ENCODE data around the gene PDCD11. TPM values are rescaled to one million over a fixed set of nuclear protein-coding genes. Genes with fewer than 3 reads are reported as not detected.

The PDCD11 gene
- total and polyA plus RNA-seq, 4 donors = 8.3 to 20.9 (median 9.8) TPM

DNA sequence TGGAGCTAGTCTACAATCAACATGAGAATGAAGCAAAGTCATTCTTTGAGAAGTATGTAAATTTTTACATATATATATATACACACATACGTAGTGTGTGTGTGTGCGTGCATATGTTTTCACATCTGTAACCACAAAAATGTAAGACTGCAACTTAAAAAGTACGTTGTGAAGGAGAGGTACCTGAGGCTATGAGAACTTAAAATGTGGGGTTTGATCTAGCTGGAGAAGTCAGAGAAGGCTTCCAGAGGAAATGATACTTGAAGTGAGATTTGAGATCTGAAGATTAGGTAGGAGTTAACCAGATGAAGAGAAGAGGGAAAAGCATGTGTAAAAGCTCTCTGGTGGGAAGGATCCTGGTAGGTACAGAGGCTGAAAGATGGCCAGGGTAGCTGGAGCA, 22.9 kb upstream of the PDCD11 start:
- no peak overlapping the region for H3K9ac ChIP-seq (ENCODE audit: low read depth in 1 of 2, low read length in 2 of 2)
- H3K36me3 ChIP-seq (ENCODE audit: control insufficient read depth in 4 of 4, insufficient read depth in 3 of 4, low read depth in 1 of 4, low read length in 3 of 4) = peaks cover 4 to 20% (median 11%) of the 10 kb centered on the region in 4 donors
- no peak for DNase-seq (ENCODE audit: low spot score)
- no peak overlapping the region for H3K4me3 ChIP-seq (ENCODE audit: low read depth in 1 of 3, low read length in 3 of 3)
- H3K4me1 ChIP-seq (ENCODE audit: control insufficient read depth in 4 of 4, insufficient read depth in 4 of 4, low read length in 3 of 4) = peaks cover 2 to 8% (median 6%) of the 10 kb centered on the region in 4 donors
- no peak overlapping the region for H3K27ac ChIP-seq (ENCODE audit: low read depth in 1 of 2, low read length in 2 of 2)
- H3K27me3 ChIP-seq (ENCODE audit: control insufficient read depth in 4 of 4, insufficient read depth in 4 of 4, low read length in 3 of 4) = no peaks in the 10 kb centered on the region
- H3K9me3 ChIP-seq (ENCODE audit: control insufficient read depth in 4 of 4, low read length in 3 of 4) = no peaks in the 10 kb centered on the region
- WGBS = 93% methylated on average over 3 of the region's 3 CpGs
- TF ChIP-seq FOXA2 (IDR thresholded peaks at IDR 0.05) = no peak
- TF ChIP-seq YY1 (IDR thresholded peaks at IDR 0.05) = no peak
- TF ChIP-seq FOXA1 (IDR thresholded peaks at IDR 0.05) = no peak
- no peak for TF ChIP-seq NR2F2 (IDR thresholded peaks at IDR 0.05)
- TF ChIP-seq HNF4A (conservative IDR thresholded peaks at IDR 0.05) = no peak
- TF ChIP-seq, protein P1, sequence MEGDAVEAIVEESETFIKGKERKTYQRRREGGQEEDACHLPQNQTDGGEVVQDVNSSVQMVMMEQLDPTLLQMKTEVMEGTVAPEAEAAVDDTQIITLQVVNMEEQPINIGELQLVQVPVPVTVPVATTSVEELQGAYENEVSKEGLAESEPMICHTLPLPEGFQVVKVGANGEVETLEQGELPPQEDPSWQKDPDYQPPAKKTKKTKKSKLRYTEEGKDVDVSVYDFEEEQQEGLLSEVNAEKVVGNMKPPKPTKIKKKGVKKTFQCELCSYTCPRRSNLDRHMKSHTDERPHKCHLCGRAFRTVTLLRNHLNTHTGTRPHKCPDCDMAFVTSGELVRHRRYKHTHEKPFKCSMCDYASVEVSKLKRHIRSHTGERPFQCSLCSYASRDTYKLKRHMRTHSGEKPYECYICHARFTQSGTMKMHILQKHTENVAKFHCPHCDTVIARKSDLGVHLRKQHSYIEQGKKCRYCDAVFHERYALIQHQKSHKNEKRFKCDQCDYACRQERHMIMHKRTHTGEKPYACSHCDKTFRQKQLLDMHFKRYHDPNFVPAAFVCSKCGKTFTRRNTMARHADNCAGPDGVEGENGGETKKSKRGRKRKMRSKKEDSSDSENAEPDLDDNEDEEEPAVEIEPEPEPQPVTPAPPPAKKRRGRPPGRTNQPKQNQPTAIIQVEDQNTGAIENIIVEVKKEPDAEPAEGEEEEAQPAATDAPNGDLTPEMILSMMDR (IDR thresholded peaks at IDR 0.05; ENCODE audit: low read depth, low read length, missing input control) = no peak
- TF ChIP-seq EGR1 (IDR thresholded peaks at IDR 0.05; ENCODE audit: low read depth in 2 of 2) = no peak
- TF ChIP-seq, protein P2, sequence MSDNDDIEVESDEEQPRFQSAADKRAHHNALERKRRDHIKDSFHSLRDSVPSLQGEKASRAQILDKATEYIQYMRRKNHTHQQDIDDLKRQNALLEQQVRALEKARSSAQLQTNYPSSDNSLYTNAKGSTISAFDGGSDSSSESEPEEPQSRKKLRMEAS (IDR thresholded peaks at IDR 0.05) = no peak
- TF ChIP-seq SP1 (IDR thresholded peaks at IDR 0.05) = no peak
- TF ChIP-seq, protein P3, sequence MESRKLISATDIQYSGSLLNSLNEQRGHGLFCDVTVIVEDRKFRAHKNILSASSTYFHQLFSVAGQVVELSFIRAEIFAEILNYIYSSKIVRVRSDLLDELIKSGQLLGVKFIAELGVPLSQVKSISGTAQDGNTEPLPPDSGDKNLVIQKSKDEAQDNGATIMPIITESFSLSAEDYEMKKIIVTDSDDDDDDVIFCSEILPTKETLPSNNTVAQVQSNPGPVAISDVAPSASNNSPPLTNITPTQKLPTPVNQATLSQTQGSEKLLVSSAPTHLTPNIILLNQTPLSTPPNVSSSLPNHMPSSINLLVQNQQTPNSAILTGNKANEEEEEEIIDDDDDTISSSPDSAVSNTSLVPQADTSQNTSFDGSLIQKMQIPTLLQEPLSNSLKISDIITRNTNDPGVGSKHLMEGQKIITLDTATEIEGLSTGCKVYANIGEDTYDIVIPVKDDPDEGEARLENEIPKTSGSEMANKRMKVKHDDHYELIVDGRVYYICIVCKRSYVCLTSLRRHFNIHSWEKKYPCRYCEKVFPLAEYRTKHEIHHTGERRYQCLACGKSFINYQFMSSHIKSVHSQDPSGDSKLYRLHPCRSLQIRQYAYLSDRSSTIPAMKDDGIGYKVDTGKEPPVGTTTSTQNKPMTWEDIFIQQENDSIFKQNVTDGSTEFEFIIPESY (IDR thresholded peaks at IDR 0.05) = no peak
- no peak for TF ChIP-seq GABPA (IDR thresholded peaks at IDR 0.05 in 1 of 2, conservative IDR thresholded peaks at IDR 0.05 in 1 of 2)
- TF ChIP-seq, protein P4, sequence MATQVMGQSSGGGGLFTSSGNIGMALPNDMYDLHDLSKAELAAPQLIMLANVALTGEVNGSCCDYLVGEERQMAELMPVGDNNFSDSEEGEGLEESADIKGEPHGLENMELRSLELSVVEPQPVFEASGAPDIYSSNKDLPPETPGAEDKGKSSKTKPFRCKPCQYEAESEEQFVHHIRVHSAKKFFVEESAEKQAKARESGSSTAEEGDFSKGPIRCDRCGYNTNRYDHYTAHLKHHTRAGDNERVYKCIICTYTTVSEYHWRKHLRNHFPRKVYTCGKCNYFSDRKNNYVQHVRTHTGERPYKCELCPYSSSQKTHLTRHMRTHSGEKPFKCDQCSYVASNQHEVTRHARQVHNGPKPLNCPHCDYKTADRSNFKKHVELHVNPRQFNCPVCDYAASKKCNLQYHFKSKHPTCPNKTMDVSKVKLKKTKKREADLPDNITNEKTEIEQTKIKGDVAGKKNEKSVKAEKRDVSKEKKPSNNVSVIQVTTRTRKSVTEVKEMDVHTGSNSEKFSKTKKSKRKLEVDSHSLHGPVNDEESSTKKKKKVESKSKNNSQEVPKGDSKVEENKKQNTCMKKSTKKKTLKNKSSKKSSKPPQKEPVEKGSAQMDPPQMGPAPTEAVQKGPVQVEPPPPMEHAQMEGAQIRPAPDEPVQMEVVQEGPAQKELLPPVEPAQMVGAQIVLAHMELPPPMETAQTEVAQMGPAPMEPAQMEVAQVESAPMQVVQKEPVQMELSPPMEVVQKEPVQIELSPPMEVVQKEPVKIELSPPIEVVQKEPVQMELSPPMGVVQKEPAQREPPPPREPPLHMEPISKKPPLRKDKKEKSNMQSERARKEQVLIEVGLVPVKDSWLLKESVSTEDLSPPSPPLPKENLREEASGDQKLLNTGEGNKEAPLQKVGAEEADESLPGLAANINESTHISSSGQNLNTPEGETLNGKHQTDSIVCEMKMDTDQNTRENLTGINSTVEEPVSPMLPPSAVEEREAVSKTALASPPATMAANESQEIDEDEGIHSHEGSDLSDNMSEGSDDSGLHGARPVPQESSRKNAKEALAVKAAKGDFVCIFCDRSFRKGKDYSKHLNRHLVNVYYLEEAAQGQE (IDR thresholded peaks at IDR 0.05) = no peak
- TF ChIP-seq RXRA (IDR thresholded peaks at IDR 0.05) = no peak
- TF ChIP-seq JUND (IDR thresholded peaks at IDR 0.05) = no peak
- TF ChIP-seq, protein P5, sequence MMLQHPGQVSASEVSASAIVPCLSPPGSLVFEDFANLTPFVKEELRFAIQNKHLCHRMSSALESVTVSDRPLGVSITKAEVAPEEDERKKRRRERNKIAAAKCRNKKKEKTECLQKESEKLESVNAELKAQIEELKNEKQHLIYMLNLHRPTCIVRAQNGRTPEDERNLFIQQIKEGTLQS (IDR thresholded peaks at IDR 0.05) = no peak
- no peak for TF ChIP-seq TAF1 (conservative IDR thresholded peaks at IDR 0.05)

DNA sequence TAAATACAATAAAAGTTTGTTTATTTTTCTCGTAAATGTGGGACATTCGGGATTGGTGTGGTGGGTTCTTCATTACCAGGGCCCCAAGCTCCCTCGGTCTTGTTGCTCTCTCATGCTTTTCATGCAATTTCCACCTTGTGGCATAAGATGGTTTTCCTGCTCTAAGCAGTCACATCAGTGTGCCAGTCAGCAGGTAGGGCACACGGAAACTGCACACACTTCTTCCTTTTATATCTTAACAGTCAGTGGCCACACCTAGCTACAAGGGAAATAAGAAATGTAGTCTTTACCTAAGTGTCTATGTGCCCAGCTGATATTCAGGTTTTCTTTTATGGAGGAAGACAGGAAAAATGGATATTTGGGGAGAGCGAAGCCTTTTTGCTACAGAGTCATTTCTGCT, 22.2 kb upstream of the PDCD11 start:
- DNase-seq (ENCODE audit: low spot score) = no peak
- Histone ChIP-seq H3K27ac (ENCODE audit: low read depth in 1 of 2, low read length in 2 of 2) (no peak overlapping the region), H3K9me3 (ENCODE audit: control insufficient read depth in 4 of 4, low read length in 3 of 4) (no peaks in the 10 kb centered on the region), H3K4me1 (ENCODE audit: control insufficient read depth in 4 of 4, insufficient read depth in 4 of 4, low read length in 3 of 4) (peaks cover 0 to 3% (median under 1%) of the 10 kb centered on the region in 4 donors), H3K27me3 (ENCODE audit: control insufficient read depth in 4 of 4, insufficient read depth in 4 of 4, low read length in 3 of 4) (no peaks in the 10 kb centered on the region), H3K36me3 (ENCODE audit: control insufficient read depth in 4 of 4, insufficient read depth in 3 of 4, low read depth in 1 of 4, low read length in 3 of 4) (peaks cover 6 to 24% (median 13%) of the 10 kb centered on the region in 4 donors), H3K9ac (ENCODE audit: low read depth in 1 of 2, low read length in 2 of 2) (no peak overlapping the region), H3K4me3 (ENCODE audit: low read depth in 1 of 3, low read length in 3 of 3) (no peak overlapping the region)
- WGBS = 93% methylated on average over 5 of the region's 5 CpGs
- no peak for TF ChIP-seq RXRA (IDR thresholded peaks at IDR 0.05)
- TF ChIP-seq SP1 (IDR thresholded peaks at IDR 0.05) = no peak
- TF ChIP-seq FOXA1 (IDR thresholded peaks at IDR 0.05) = no peak
- no peak for TF ChIP-seq YY1 (IDR thresholded peaks at IDR 0.05)
- TF ChIP-seq, protein P4 (IDR thresholded peaks at IDR 0.05) = no peak
- TF ChIP-seq NR2F2 (IDR thresholded peaks at IDR 0.05) = no peak
- TF ChIP-seq GABPA (IDR thresholded peaks at IDR 0.05 in 1 of 2, conservative IDR thresholded peaks at IDR 0.05 in 1 of 2) = no peak
- TF ChIP-seq RAD21 (IDR thresholded peaks at IDR 0.05) = no peak
- no peak for TF ChIP-seq FOXA2 (IDR thresholded peaks at IDR 0.05)
- no peak for TF ChIP-seq JUND (IDR thresholded peaks at IDR 0.05)
- no peak for TF ChIP-seq TAF1 (conservative IDR thresholded peaks at IDR 0.05)
- TF ChIP-seq, protein P2 (IDR thresholded peaks at IDR 0.05) = no peak
- no peak for TF ChIP-seq EGR1 (IDR thresholded peaks at IDR 0.05; ENCODE audit: low read depth in 2 of 2)
- TF ChIP-seq, protein P5 (IDR thresholded peaks at IDR 0.05) = no peak
- TF ChIP-seq HNF4G (IDR thresholded peaks at IDR 0.05) = no peak

Measured in liver (tissue), 9 donors.